Fibroblast of lung (primary cell): ENCODE results near the gene BPIFA2. TPM values are rescaled to one million over a fixed set of nuclear protein-coding genes. Genes with fewer than 3 reads are reported as not detected.

Experiments used
- DNase-seq, 2 donors: peaks; one replicate each; pipeline versions ENCODE4 v3.0.0 to v3.0.0-alpha.2; 2010; ENCODE audit warnings: low read depth in 2 of 2
- H2AFZ ChIP-seq: 2 replicates; pipeline ENCODE4 v1.5.1; 2012; ENCODE audit warnings: low read length, control low read depth, inconsistent platforms
- H3K27ac ChIP-seq: 2 replicates; pipeline ENCODE4 v1.5.1; 2011; ENCODE audit warnings: low read length, control low read depth; ENCODE audit not compliant: insufficient read depth
- H3K27me3 ChIP-seq: 2 replicates; pipeline ENCODE4 v1.5.1; 2011; ENCODE audit warnings: mild to moderate bottlenecking, low read length; ENCODE audit not compliant: control insufficient read depth, insufficient read depth
- H3K36me3 ChIP-seq: 2 replicates; pipeline ENCODE4 v1.5.1; 2011; ENCODE audit warnings: low read length; ENCODE audit not compliant: control insufficient read depth, insufficient read depth
- H3K4me1 ChIP-seq: 2 replicates; pipeline ENCODE4 v1.5.1; 2011; ENCODE audit warnings: low read length; ENCODE audit not compliant: control insufficient read depth, insufficient read depth; ENCODE audit errors: extremely low read depth
- H3K4me2 ChIP-seq: 2 replicates; pipeline ENCODE4 v1.5.1; 2011; ENCODE audit warnings: low read length, control low read depth; ENCODE audit not compliant: insufficient read depth; ENCODE audit errors: extremely low read depth
- H3K4me3 ChIP-seq, 4 experiments: fragments of 200-600 bp in 1 of 4; sonication (generic) in 1 of 4; replicated peaks in 1 of 4; 2 replicates each; pipeline ENCODE4 v1.5.1; 2011 to 2016; ENCODE audit warnings: low read length in 4 of 4, low read depth in 3 of 4, mild to moderate bottlenecking in 3 of 4, control low read depth in 2 of 4, inconsistent platforms in 1 of 4, mixed read lengths in 1 of 4; ENCODE audit not compliant: insufficient read depth in 1 of 4; ENCODE audit errors: control extremely low read depth in 1 of 4
- H3K79me2 ChIP-seq: 2 replicates; pipeline ENCODE4 v1.5.1; 2012; ENCODE audit warnings: mild to moderate bottlenecking, low read length, inconsistent platforms; ENCODE audit not compliant: control insufficient read depth, insufficient read depth
- H3K9ac ChIP-seq: 2 replicates; pipeline ENCODE4 v1.5.1; 2011; ENCODE audit warnings: mild to moderate bottlenecking, low read length, control low read depth; ENCODE audit not compliant: insufficient read depth
- H3K9me3 ChIP-seq: 2 replicates; pipeline ENCODE4 v1.5.1; 2012; ENCODE audit warnings: low read depth, low read length; ENCODE audit not compliant: control insufficient read depth, insufficient read depth
- H4K20me1 ChIP-seq: 2 replicates; pipeline ENCODE4 v1.5.1; 2011; ENCODE audit warnings: low read length; ENCODE audit not compliant: control insufficient read depth, insufficient read depth; ENCODE audit errors: extremely low read depth
- EZH2 ChIP-seq: IDR thresholded peaks from 2 replicates; pipeline ENCODE4 v1.5.1; 2012; ENCODE audit warnings: low read length, control low read depth, mild to moderate bottlenecking; ENCODE audit errors: missing control alignments
- polyA plus RNA-seq, 2 donors: library from polyadenylated mRNA; depleted of rRNA in 1 of 2; stranded (reverse) in 1 of 2; unstranded in 1 of 2; fragments of >200 nt; gene quantifications; 2 replicates each; pipeline ENCODE4 v1.2.1, GENCODE V29; 2011 to 2012; ENCODE audit warnings: missing spikeins in 1 of 2
- total RNA-seq: library from RNA; depleted of rRNA; stranded (reverse); fragments of >200 nt; gene quantifications from 2 replicates; pipeline ENCODE4 v1.2.1, GENCODE V29; 2014
- TF ChIP-seq, protein P1 (sequence below), 2 donors: IDR thresholded peaks in 1 of 2; conservative IDR thresholded peaks in 1 of 2; 1 replicate in 1 of 2; 2 replicates in 1 of 2; pipeline ENCODE4 v1.5.1; 2011 to 2012; ENCODE audit warnings: low read length in 2 of 2, control low read depth in 1 of 2, inconsistent platforms in 1 of 2, low read depth in 1 of 2, mild to moderate bottlenecking in 1 of 2

The BPIFA2 gene
- total and polyA plus RNA-seq, 2 donors (not counting 1 experiment from before 2014, with no cell fraction given) = not detected

DNA sequence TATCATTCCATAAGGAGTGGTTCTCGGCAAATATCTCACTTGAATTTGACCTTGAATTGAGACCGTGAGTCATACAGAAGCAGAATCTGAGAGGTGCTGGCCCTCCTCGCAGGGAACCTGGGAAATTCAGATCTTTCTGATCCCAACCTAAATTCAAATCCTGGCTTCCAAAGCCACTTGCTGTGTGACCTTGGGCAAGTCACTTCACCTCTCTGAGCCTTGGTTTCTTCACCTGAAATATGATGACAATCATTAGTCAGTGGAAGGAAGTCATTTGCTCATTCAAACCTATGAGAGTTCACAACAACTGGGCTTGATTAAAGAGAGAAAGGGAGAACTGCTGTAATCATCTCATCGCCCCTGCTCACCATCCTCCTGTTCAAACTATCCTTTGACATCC, 56.4 kb downstream of the BPIFA2 start:
- TF ChIP-seq EZH2 = no peak
- TF ChIP-seq, protein P1, sequence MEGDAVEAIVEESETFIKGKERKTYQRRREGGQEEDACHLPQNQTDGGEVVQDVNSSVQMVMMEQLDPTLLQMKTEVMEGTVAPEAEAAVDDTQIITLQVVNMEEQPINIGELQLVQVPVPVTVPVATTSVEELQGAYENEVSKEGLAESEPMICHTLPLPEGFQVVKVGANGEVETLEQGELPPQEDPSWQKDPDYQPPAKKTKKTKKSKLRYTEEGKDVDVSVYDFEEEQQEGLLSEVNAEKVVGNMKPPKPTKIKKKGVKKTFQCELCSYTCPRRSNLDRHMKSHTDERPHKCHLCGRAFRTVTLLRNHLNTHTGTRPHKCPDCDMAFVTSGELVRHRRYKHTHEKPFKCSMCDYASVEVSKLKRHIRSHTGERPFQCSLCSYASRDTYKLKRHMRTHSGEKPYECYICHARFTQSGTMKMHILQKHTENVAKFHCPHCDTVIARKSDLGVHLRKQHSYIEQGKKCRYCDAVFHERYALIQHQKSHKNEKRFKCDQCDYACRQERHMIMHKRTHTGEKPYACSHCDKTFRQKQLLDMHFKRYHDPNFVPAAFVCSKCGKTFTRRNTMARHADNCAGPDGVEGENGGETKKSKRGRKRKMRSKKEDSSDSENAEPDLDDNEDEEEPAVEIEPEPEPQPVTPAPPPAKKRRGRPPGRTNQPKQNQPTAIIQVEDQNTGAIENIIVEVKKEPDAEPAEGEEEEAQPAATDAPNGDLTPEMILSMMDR (conservative IDR thresholded peaks at IDR 0.05 in 1 of 2, IDR thresholded peaks at IDR 0.05 in 1 of 2; ENCODE audit: low read depth in 1 of 2, low read length in 2 of 2) = no peak
- no peak overlapping the region for H2AFZ ChIP-seq
- no peaks in the 10 kb centered on the region for H3K4me1 ChIP-seq
- no peaks in the 10 kb centered on the region for H3K36me3 ChIP-seq
- H4K20me1 ChIP-seq = no peaks in the 10 kb centered on the region
- H3K27ac ChIP-seq = no peak overlapping the region
- no peak overlapping the region for H3K4me2 ChIP-seq
- no peak for DNase-seq
- no peaks in the 10 kb centered on the region for H3K27me3 ChIP-seq
- H3K9ac ChIP-seq = no peak overlapping the region
- H3K4me3 ChIP-seq = no peak overlapping the region
- H3K79me2 ChIP-seq = no peaks in the 10 kb centered on the region
- H3K9me3 ChIP-seq = no peaks in the 10 kb centered on the region

DNA sequence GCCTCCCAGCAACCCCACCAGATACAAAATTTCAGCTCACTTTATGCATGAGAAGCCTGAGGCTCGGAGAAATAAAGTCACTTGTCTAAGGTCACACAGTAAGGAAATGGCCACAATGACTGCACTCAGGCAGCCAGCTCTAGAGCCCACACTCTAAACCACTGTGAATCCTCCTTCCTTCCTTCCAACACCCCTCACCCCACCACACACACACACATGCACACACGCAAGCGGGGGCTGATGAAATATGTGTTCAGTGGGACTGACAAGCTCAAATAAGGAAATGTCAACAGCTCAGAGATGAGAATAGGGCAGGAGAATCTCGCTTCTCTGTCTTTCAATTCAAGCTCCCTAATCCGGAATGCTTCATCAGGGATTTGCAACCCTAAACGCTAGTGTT, 61.9 kb downstream of the BPIFA2 start:
- Histone ChIP-seq H3K27me3 (peaks cover 5% of the 10 kb centered on the region), H3K79me2 (no peaks in the 10 kb centered on the region), H4K20me1 (no peaks in the 10 kb centered on the region), H3K27ac (no peak overlapping the region), H3K4me2 (no peak overlapping the region), H3K9ac (no peak overlapping the region), H3K36me3 (no peaks in the 10 kb centered on the region), H3K4me1 (no peaks in the 10 kb centered on the region), H3K9me3 (no peaks in the 10 kb centered on the region), H2AFZ (no peak overlapping the region), H3K4me3 (no peak overlapping the region)
- TF ChIP-seq, protein P1 (conservative IDR thresholded peaks at IDR 0.05 in 1 of 2, IDR thresholded peaks at IDR 0.05 in 1 of 2; ENCODE audit: low read depth in 1 of 2, low read length in 2 of 2) = no peak
- no peak for TF ChIP-seq EZH2
- no peak for DNase-seq

Other genes starting within 250 kb of the BPIFA2 start
- not detected in 2 replicates for gene SUN5, start 163.7 kb upstream of the BPIFA2 start, total RNA-seq
- not detected in 2 replicates for gene SUN5, start 163.7 kb upstream of the BPIFA2 start, polyA plus RNA-seq
- gene BPIFB2, start 160.5 kb upstream of the BPIFA2 start, total RNA-seq = not detected in 2 replicates
- gene BPIFB2, start 160.5 kb upstream of the BPIFA2 start, polyA plus RNA-seq = not detected in 2 replicates
- not detected in 2 replicates for gene BPIFB6, start 136.5 kb upstream of the BPIFA2 start, total RNA-seq
- not detected in 2 replicates for gene BPIFB6, start 136.5 kb upstream of the BPIFA2 start, polyA plus RNA-seq
- gene BPIFB3, start 114.3 kb upstream of the BPIFA2 start, total RNA-seq = not detected in 2 replicates
- gene BPIFB3, start 114.3 kb upstream of the BPIFA2 start, polyA plus RNA-seq = not detected in 2 replicates
- not detected in 2 replicates for gene BPIFB4, start 88.5 kb upstream of the BPIFA2 start, total RNA-seq
- not detected in 2 replicates for gene BPIFB4, start 88.5 kb upstream of the BPIFA2 start, polyA plus RNA-seq
- gene BPIFA3, start 49.2 kb downstream of the BPIFA2 start, total RNA-seq = not detected in 2 replicates
- not detected in 2 replicates for gene BPIFA3, start 49.2 kb downstream of the BPIFA2 start, polyA plus RNA-seq
- not detected in 2 replicates for gene BPIFA1, start 67.8 kb downstream of the BPIFA2 start, total RNA-seq
- gene BPIFA1, start 67.8 kb downstream of the BPIFA2 start, polyA plus RNA-seq = not detected in 2 replicates
- not detected in 2 replicates for gene BPIFB1, start 115.1 kb downstream of the BPIFA2 start, total RNA-seq
- gene BPIFB1, start 115.1 kb downstream of the BPIFA2 start, polyA plus RNA-seq = not detected in 2 replicates
- gene CDK5RAP1, start 233.4 kb downstream of the BPIFA2 start, total RNA-seq = 17.5 and 23.8 TPM in 2 replicates
- gene CDK5RAP1, start 233.4 kb downstream of the BPIFA2 start, polyA plus RNA-seq = 22.4 and 29.1 TPM in 2 replicates